ENCODE measurements around the gene SIGLEC7.

The SIGLEC7 gene

DNA sequence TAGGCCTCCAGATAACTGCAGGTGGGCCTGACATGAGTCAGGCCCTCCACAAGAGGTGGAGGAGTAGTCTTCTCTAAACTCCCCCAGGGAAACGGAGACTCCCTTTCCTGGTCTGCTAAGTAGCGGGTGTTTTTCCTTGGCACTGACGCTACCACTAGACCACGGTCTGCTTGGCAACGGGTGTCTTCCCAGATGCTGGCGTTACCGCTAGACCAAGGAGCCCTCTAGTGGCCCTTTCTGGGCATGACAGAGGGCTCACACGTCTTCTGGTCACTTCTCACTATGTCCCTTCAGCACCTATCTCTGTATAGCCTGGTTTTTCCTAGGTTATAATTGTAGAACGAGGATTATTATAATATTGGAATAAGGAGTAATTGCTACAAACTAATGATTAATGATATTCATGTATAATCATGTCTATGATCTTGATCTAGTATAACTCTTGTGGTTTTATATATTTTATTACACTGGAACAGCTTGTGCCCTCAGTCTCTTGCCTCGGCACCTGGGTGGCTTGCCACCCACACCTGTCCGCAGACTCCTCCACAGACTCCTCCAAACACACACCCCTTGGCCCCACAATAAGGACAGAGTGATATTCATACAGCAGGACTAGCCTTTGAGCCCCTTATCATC, 27.3 kb downstream of the SIGLEC7 start:
- peak; percentile 33 for DNase-seq (ENCODE audit: low read depth)

GRCh38 chr19:51172223-51172622, 30.1 kb downstream of the SIGLEC7 start:
- DNase-seq (ENCODE audit: low read depth), result no peak

GRCh38 chr19:51173681-51174080, 31.6 kb downstream of the SIGLEC7 start:
- DNase-seq (ENCODE audit: low read depth), result no peak

GRCh38 chr19:51179256-51179655, 37.2 kb downstream of the SIGLEC7 start:
- DNase-seq (ENCODE audit: low read depth), result no peak

DNA sequence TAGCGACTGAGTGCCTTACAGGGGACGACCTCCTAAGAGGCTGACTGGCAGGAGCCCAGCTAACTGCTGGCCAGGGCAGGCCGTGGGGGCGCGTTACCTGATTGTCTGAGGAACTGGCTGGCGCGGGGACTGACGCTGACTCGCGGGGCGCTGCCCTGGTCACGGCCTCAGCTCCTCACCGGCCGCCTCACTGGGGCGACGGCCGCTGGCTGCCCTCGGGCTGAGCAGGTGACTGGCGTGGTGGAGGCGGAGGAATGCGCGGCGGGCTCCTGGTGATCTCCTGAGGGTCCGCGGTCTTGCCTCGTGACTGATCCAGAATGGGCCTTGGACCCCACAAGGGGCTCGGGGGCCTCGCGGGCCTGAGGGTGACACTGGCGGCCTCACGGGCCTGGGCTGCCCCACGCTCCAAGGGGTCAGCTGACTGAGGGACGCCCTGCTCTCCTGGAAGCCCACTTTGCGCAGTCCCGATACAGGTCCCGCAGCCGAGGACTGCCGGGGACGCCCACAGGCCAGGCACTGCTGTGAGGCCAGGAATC, 39.3 kb downstream of the SIGLEC7 start:
- DNase-seq (ENCODE audit: low read depth), result no peak

- no peak for DNase-seq (ENCODE audit: low read depth)
Observed at GRCh38 chr19:51181913-51182419, 39.9 kb downstream of the SIGLEC7 start.

DNA sequence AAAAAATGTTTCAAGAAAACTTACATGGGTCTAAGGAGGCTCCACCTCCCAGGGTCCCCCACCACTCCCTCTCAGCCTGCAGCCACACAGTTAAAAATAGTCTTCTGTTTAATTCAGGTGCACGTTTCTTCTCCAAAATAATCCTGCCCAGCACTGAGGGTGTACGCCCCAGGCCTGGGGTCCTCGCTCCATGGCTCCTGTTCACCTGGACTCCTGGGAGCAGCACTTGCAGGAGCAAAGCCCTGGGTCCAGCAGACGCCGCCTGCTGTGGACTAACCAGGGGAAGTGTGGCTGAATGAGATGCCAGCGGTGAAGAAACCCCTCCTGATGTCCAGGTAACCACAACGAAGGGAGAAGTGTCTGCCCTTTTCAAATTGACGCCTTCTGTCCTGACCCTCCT, 41.5 kb downstream of the SIGLEC7 start:
- DNase-seq (ENCODE audit: low read depth), result no peak

GRCh38 chr19:51185069-51185867, 43.2 kb downstream of the SIGLEC7 start:
- no peak for DNase-seq (ENCODE audit: low read depth)

- no peak for DNase-seq (ENCODE audit: low read depth)
Observed at GRCh38 chr19:51185868-51186215, 43.7 kb downstream of the SIGLEC7 start.

GRCh38 chr19:51186323-51186722, 44.2 kb downstream of the SIGLEC7 start:
- no peak for DNase-seq (ENCODE audit: low read depth)

- DNase-seq (ENCODE audit: low read depth), result no peak
Observed at GRCh38 chr19:51187395-51188226, 45.5 kb downstream of the SIGLEC7 start.

DNA sequence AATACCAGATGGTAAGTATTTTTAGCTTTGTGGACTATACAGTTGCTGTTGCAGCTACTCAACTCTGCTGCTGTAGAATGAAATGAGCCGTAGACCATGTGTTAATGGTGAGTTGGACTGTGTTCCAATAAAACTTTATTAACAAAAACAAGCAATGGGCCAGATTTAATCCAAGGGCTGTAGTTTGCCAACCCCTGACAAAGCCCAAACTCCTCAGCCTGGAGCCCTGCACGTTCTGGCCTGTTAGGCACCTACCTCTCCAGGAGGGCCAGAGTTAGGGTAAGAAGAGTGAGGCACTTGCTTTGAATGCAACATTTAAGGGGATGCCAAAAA, 46.1 kb downstream of the SIGLEC7 start:
- no peak for DNase-seq (ENCODE audit: low read depth)

DNA sequence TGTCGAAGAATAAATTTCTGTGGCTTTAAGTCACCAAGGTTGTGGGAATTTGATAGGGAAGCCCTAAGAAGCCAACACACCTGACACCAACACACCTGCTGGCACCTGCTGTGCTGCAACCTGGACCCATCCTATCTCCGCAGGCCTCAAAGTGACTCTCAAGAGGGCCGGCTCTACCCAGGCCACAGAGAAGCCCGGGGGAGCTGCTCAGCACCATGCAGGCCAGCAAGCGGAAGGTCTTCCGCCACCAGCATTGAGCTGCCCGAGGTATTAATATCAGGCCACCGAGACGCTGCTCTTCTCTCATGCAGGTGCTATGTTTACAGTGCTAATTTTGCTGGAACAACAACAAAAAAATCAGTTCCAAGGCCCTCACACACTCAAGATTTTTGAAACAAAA, 50.6 kb downstream of the SIGLEC7 start:
- DNase-seq (ENCODE audit: low read depth), result no peak

GRCh38 chr19:51194527-51195315, 52.6 kb downstream of the SIGLEC7 start:
- no peak for DNase-seq (ENCODE audit: low read depth)

DNA sequence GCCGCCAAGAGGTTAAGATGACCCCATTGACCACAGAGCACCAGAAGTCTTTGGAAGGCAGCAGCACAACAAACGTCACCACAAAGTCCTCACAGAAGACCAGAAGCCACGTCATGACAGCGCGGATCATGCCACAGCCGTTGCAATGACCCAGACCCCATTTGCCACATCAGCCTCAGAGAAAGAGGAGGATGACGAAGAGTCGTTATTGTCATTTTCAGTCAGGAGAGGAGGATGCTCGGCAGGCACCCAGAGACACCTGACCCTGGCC, 53.1 kb downstream of the SIGLEC7 start:
- no peak for DNase-seq (ENCODE audit: low read depth)

DNA sequence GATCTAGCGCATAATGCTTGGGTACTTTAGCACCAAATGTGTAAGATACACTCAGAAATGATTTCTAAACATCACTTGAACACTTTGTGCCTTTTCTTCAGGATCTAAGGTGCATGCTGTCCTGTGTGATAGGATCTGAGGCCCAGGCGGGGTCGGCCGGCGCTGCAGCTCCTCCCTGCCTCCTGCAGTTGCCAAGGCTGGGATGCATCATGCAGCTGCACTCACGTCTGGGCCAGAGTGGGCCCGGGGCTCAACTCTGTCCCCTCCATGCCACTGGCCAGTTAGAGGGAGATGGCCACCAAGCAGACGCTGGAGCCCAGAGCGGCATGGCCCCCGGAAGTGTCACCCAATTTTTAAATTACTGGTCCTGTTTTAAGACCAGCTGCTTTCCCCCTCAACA, 53.5 kb downstream of the SIGLEC7 start:
- DNase-seq (ENCODE audit: low read depth), result no peak

GRCh38 chr19:51196181-51196580, 54.1 kb downstream of the SIGLEC7 start:
- no peak for DNase-seq (ENCODE audit: low read depth)

- no peak for DNase-seq (ENCODE audit: low read depth)
Observed at GRCh38 chr19:51198641-51199040, 56.5 kb downstream of the SIGLEC7 start.

DNA sequence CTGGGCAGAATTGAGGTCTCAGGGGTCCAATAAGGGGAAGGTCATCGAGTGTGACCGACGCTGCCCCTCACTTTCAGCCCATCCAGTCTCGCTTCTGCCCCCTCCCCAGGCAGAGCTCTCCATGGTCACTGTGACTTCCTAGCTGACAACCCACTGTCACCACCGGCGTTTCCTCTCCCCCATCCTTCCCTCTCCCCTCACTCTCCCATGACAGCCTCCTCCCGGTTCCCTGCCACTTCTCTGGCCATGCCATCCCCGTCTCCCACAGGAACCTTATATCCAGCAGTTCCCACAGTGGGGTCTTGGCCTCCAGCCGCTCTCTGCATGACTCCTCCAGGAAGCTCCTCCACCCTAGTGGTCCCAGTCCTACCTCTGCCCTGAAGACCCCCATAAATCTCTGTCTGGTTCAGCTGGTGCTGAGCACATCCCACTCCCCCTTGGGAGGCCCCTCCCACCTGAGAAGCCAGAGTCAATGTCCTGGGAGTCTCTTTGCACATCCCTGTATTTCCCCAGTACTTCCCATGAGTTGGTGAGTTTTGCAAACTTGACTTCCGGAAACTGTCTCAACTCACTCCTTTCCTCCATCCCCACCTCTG, 58.1 kb downstream of the SIGLEC7 start:
- DNase-seq (ENCODE audit: low read depth), result no peak

- DNase-seq (ENCODE audit: low read depth), result no peak
Observed at GRCh38 chr19:51201712-51202111, 59.6 kb downstream of the SIGLEC7 start.
